Neural cell (in vitro differentiated cells): Measurements from ENCODE around the gene ADAP2. TPM values are rescaled to one million over a fixed set of nuclear protein-coding genes. Genes with fewer than 3 reads are reported as not detected.

Experiments used
- H2AFZ ChIP-seq: fragments of 200-600, 300-800 bp; sonication (generic), shearing (Covaris generic); 2 replicates; pipeline ENCODE4 v1.6.0; 2014; ENCODE audit warnings: low read depth, mild to moderate bottlenecking, antibody characterized with exemption, low read length, moderate library complexity
- H3F3A ChIP-seq: fragments of 200-600 bp; shearing (Covaris generic); 2 replicates; pipeline ENCODE4 v1.6.1; 2016; ENCODE audit warnings: mild to moderate bottlenecking, moderate library complexity, mixed read lengths, antibody characterized with exemption, low read length; ENCODE audit not compliant: insufficient read depth, poor library complexity, severe bottlenecking
- H3K27ac ChIP-seq: fragments of 200-600, 300-800 bp; sonication (generic), shearing (Covaris generic); 2 replicates; pipeline ENCODE4 v1.5.1; 2014; ENCODE audit warnings: mild to moderate bottlenecking, low read length, moderate library complexity
- H3K27me3 ChIP-seq: fragments of 300-800, 200-600 bp; sonication (generic), shearing (Covaris generic); 2 replicates; pipeline ENCODE4 v1.6.0; 2014; ENCODE audit warnings: mild to moderate bottlenecking, low read depth, low read length, moderate library complexity; ENCODE audit not compliant: insufficient read depth
- H3K36me3 ChIP-seq: fragments of 300-800, 200-600 bp; sonication (generic), shearing (Covaris generic); 2 replicates; pipeline ENCODE4 v1.5.1; 2014; ENCODE audit warnings: mild to moderate bottlenecking, antibody characterized with exemption, low read length, moderate library complexity; ENCODE audit not compliant: insufficient read depth
- H3K4me2 ChIP-seq: fragments of 300-800, 200-600 bp; sonication (generic), shearing (Covaris generic); 2 replicates; pipeline ENCODE4 v1.6.0; 2014; ENCODE audit warnings: mild to moderate bottlenecking, low read length
- H3K4me3 ChIP-seq: fragments of 300-800, 200-600 bp; sonication (generic), shearing (Covaris generic); 2 replicates; pipeline ENCODE4 v1.5.1; 2014; ENCODE audit warnings: mild to moderate bottlenecking, low read length, moderate library complexity
- H3K79me2 ChIP-seq: fragments of 200-600 bp; shearing (Covaris generic); replicated peaks from 2 replicates; pipeline ENCODE4 v1.6.0; 2014; ENCODE audit warnings: mild to moderate bottlenecking, low read length, moderate library complexity; ENCODE audit not compliant: insufficient read depth
- H3K9ac ChIP-seq: fragments of 300-800, 200-600 bp; sonication (generic), shearing (Covaris generic); 2 replicates; pipeline ENCODE4 v1.6.1; 2016; ENCODE audit warnings: mild to moderate bottlenecking, low read length, mixed read lengths
- H3K9me2 ChIP-seq: fragments of 200-600 bp; shearing (Covaris generic); 2 replicates; pipeline ENCODE4 v1.6.1; 2016; ENCODE audit warnings: mild to moderate bottlenecking, low read length, mixed read lengths; ENCODE audit not compliant: insufficient read depth
- H3K9me3 ChIP-seq: fragments of 200-600, 300-800 bp; sonication (generic), shearing (Covaris generic); 2 replicates; pipeline ENCODE4 v1.6.1; 2016; ENCODE audit warnings: mild to moderate bottlenecking, mixed run types, low read length, moderate library complexity, mixed read lengths
- H4K20me1 ChIP-seq: fragments of 200-600 bp; shearing (Covaris generic); 2 replicates; pipeline ENCODE4 v1.6.1; 2016; ENCODE audit warnings: mild to moderate bottlenecking, mixed run types; ENCODE audit not compliant: insufficient read depth
- CTCF ChIP-seq: fragments of 450-650 bp; IDR thresholded peaks from 2 replicates; pipeline ENCODE4 v1.5.1; 2014; ENCODE audit warnings: antibody characterized with exemption, mild to moderate bottlenecking, moderate library complexity; ENCODE audit not compliant: poor library complexity, severe bottlenecking
- EP300 ChIP-seq: fragments of 450-650 bp; conservative IDR thresholded peaks from 2 replicates; pipeline ENCODE4 v1.6.1; 2014; ENCODE audit warnings: antibody characterized with exemption, mild to moderate bottlenecking, moderate library complexity; ENCODE audit not compliant: poor library complexity, severe bottlenecking
- EZH2 ChIP-seq: fragments of 200-600, 300-800 bp; shearing (Covaris generic), sonication (generic); IDR thresholded peaks from 2 replicates; pipeline ENCODE4 v1.6.1; 2014; ENCODE audit warnings: antibody characterized with exemption, low read length, borderline replicate concordance, mild to moderate bottlenecking; ENCODE audit not compliant: insufficient read depth, poor library complexity, severe bottlenecking
- MXI1 ChIP-seq: fragments of 450-650 bp; conservative IDR thresholded peaks from 2 replicates; pipeline ENCODE4 v1.6.1; 2014; ENCODE audit warnings: antibody characterized with exemption, mild to moderate bottlenecking; ENCODE audit not compliant: poor library complexity, severe bottlenecking
- POLR2AphosphoS5 ChIP-seq: IDR thresholded peaks from 2 replicates; pipeline ENCODE4 v1.6.1; 2012
- RAD21 ChIP-seq: fragments of 450-650 bp; conservative IDR thresholded peaks from 2 replicates; pipeline ENCODE4 v1.6.1; 2014; ENCODE audit warnings: antibody characterized with exemption, mild to moderate bottlenecking, moderate library complexity
- REST ChIP-seq: IDR thresholded peaks from 2 replicates; pipeline ENCODE4 v1.6.1; 2012; ENCODE audit warnings: borderline replicate concordance
- SMC3 ChIP-seq: fragments of 450-650 bp; conservative IDR thresholded peaks from 2 replicates; pipeline ENCODE4 v1.6.1; 2014; ENCODE audit warnings: antibody characterized with exemption, mild to moderate bottlenecking, moderate library complexity; ENCODE audit not compliant: poor library complexity
- TAF1 ChIP-seq: IDR thresholded peaks from 2 replicates; pipeline ENCODE4 v1.6.1; 2012; ENCODE audit warnings: low read depth
- polyA plus RNA-seq: library from polyadenylated mRNA; depleted of rRNA; stranded (reverse); fragments of >200 nt; gene quantifications from 2 replicates; pipeline ENCODE4 v1.2.3, GENCODE V29; 2014

ADAP2 gene
- polyA plus RNA-seq, 1 donor from 2014 or later = 0.92 TPM

- Histone ChIP-seq H3K4me2 (no peak overlapping the region), H3K36me3 (no peaks in the 10 kb centered on the region), H3K9me2 (no peaks in the 10 kb centered on the region), H3K4me3 (no peak overlapping the region), H3K27ac (no peak overlapping the region), H2AFZ (no peak overlapping the region), H3K27me3 (no peaks in the 10 kb centered on the region), H3F3A (no peaks in the 10 kb centered on the region), H3K9ac (no peak overlapping the region), H3K79me2 (no peaks in the 10 kb centered on the region), H4K20me1 (no peaks in the 10 kb centered on the region), H3K9me3 (no peaks in the 10 kb centered on the region)
- TF ChIP-seq MXI1 = no peak
- TF ChIP-seq CTCF = no peak
- TF ChIP-seq SMC3 = no peak
- TF ChIP-seq REST = no peak
- TF ChIP-seq EP300 = no peak
These were observed 75.5 kb downstream of the ADAP2 start for GRCh38 chr17:30997270-30997669.

- H3F3A ChIP-seq = no peaks in the 10 kb centered on the region
- H3K27ac ChIP-seq = no peak overlapping the region
- H3K9me3 ChIP-seq = no peaks in the 10 kb centered on the region
- no peaks in the 10 kb centered on the region for H3K36me3 ChIP-seq
- H3K79me2 ChIP-seq = no peaks in the 10 kb centered on the region
- H3K4me3 ChIP-seq = no peak overlapping the region
- no peak overlapping the region for H2AFZ ChIP-seq
- no peaks in the 10 kb centered on the region for H3K9me2 ChIP-seq
- no peak overlapping the region for H3K9ac ChIP-seq
- no peak overlapping the region for H3K4me2 ChIP-seq
- H3K27me3 ChIP-seq = no peaks in the 10 kb centered on the region
- TF ChIP-seq CTCF (no peak), EZH2 (no peak), RAD21 (no peak), SMC3 (no peak), POLR2AphosphoS5 (no peak), EP300 (no peak), REST (no peak), TAF1 (no peak), MXI1 (no peak)
- no peaks in the 10 kb centered on the region for H4K20me1 ChIP-seq
These were observed 76.1 kb downstream of the ADAP2 start for GRCh38 chr17:30997842-30998241.
